Psoas muscle (tissue), 8 donors: Measurements from ENCODE around the gene UTP4. TPM values are rescaled to one million over a fixed set of nuclear protein-coding genes. Genes with fewer than 3 reads are reported as not detected.
"Not testable (repeated sequence)": the region's sequence is repeated elsewhere in the genome, so short reads cannot be mapped to it uniquely, and the experiment has no call there.

Source experiments
- ATAC-seq, 4 donors: fragments of 200-7000 bp; cut with Tn5 transposase; one replicate each; pipeline ENCODE4 v1.9.1; 2020; ENCODE audit warnings: moderate library complexity in 3 of 4, mild to moderate bottlenecking in 2 of 4
- DNase-seq, 2 donors: peaks; one replicate each; pipeline ENCODE4 v3.0.0-alpha.2; 2020
- H3K27ac ChIP-seq: fragments of 200-600 bp; one replicate; pipeline ENCODE4 v1.8.0; 2022
- H3K27me3 ChIP-seq, 3 donors: fragments of 200-600 bp in 1 of 3; one replicate each; pipeline versions ENCODE4 v1.6.1 to v1.8.0; 2013 to 2022; ENCODE audit warnings: low read length in 2 of 3, mild to moderate bottlenecking in 2 of 3, moderate library complexity in 1 of 3; ENCODE audit not compliant: insufficient read depth in 3 of 3
- H3K36me3 ChIP-seq, 2 donors: fragments of 200-600 bp in 1 of 2; one replicate each; pipeline versions ENCODE4 v1.6.1 to v1.8.0; 2013 to 2022; ENCODE audit warnings: low read depth in 1 of 2, mild to moderate bottlenecking in 1 of 2, moderate library complexity in 1 of 2; ENCODE audit not compliant: insufficient read depth in 1 of 2
- H3K4me1 ChIP-seq: fragments of 200-600 bp; one replicate; pipeline ENCODE4 v1.8.0; 2022
- H3K4me3 ChIP-seq: fragments of 200-600 bp; one replicate; pipeline ENCODE4 v1.8.0; 2022; ENCODE audit warnings: mild to moderate bottlenecking
- H3K9me3 ChIP-seq: fragments of 200-600 bp; one replicate; pipeline ENCODE4 v1.8.0; 2022
- CTCF ChIP-seq: fragments of 200-600 bp; IDR thresholded peaks from one replicate; pipeline ENCODE4 v1.8.0; 2022; ENCODE audit warnings: antibody characterized with exemption
- WGBS, 3 donors: extraction: QIAGEN DNeasy Blood & Tissue Kit; methylation state at CpG; one replicate each; pipeline versions ENCODE4 v1.1.6 to v1.1.7; 2013; 5-methylcytosine and 5-hydroxymethylcytosine counted together
- intact Hi-C, 2 donors: fragments of 100-400 bp; cut with DNase I; formaldehyde crosslinking; loops; one replicate each; pipeline versions ENCODE4 v1.11.0 to v1.14.2; 2022
- polyA plus RNA-seq, 3 donors: library from polyadenylated mRNA; stranded (reverse); fragments of 200-250 nt; gene quantifications; one replicate each; pipeline ENCODE4 v1.2.3, GENCODE V29; 2013
- total RNA-seq, 4 donors: library from RNA; stranded (reverse); fragmentation: NEBNext Ultra II Directional in 2 of 4; extraction: Animal tissue kit (Norgen Biotek cat#: 25700) in 2 of 4; gene quantifications; one replicate each; pipeline versions ENCODE4 v1.2.1 to v1.2.4, GENCODE V29; 2021 to 2023
- donor health status: healthy with polysubstance abuse.
- donor health status: DM: no; HTN: no; CAD: no; lungs with moderate emphysema.
- donor health status: Bipolar disorder and iron deficiency.
- donor health status: healthy.
- donor health status: DM: yes; HTN: yes; CAD: no.
- donor health status: DM: no; HTN: no; CAD: no.
- donor health status: DM: no; HTN: no; CAD: no.
- donor health status: DM: yes; HTN: yes; CAD: no.

The UTP4 gene
- total and polyA plus RNA-seq, 7 donors = 38.8 to 107 (median 73.8) TPM

- peak overlapping the region; percentile 90 for H3K27ac ChIP-seq
- no peaks in the 10 kb centered on the region for H3K27me3 ChIP-seq
- intact Hi-C loops = loop anchor here in 1 of 2 donors (5.0 kb wide), 1 partner anchor 605 kb away; no protein-coding TSS in a partner anchor
- TF ChIP-seq CTCF = no peak
- peaks cover 17% of the 10 kb centered on the region for H3K4me1 ChIP-seq
- peak; percentile 70 to 73 (median 73) for ATAC-seq
- H3K4me3 ChIP-seq = peak overlapping the region; percentile 94
- WGBS, 3 donors = 1% methylated on average over 22 to 52 of the region's 53 CpGs
- no peaks in the 10 kb centered on the region for H3K9me3 ChIP-seq
- peak; percentile 82 to 89 for DNase-seq
- H3K36me3 ChIP-seq = peaks cover 0 to 25% of the 10 kb centered on the region in 2 donors
Observed at GRCh38 chr16:69131839-69132423, 518 bp upstream of the UTP4 start.

- Histone ChIP-seq H3K4me3 (peak overlapping the region; percentile 94), H3K27ac (no peak overlapping the region), H3K4me1 (peaks cover 17% of the 10 kb centered on the region), H3K36me3 (peaks cover 3 to 38% of the 10 kb centered on the region in 2 donors), H3K27me3 (no peaks in the 10 kb centered on the region), H3K9me3 (no peaks in the 10 kb centered on the region)
- intact Hi-C loops = loop anchor here in 1 of 2 donors (5.0 kb wide), 1 partner anchor 606 kb away; no protein-coding TSS in a partner anchor
- no peak for DNase-seq
- no peak for TF ChIP-seq CTCF
- ATAC-seq = no peak
- 30 to 36% (median 36%) methylated on average over 5 of the region's 5 CpGs for WGBS, 3 donors
Observed at GRCh38 chr16:69133373-69133954, 1.0 kb downstream of the UTP4 start.

- Histone ChIP-seq H3K36me3 (peaks cover 14 to 82% of the 10 kb centered on the region in 2 donors), H3K27me3 (no peaks in the 10 kb centered on the region)
- 69 to 74% (median 73%) methylated on average over 2 of the region's 2 CpGs for WGBS, 3 donors
Observed at GRCh38 chr16:69138608-69139007, 6.2 kb downstream of the UTP4 start.

GRCh38 chr16:69139464-69139863 lies 7.0 kb downstream of the UTP4 start:
- peaks cover 17 to 82% of the 10 kb centered on the region in 2 donors for H3K36me3 ChIP-seq
- H3K4me3 ChIP-seq, H3K9me3 ChIP-seq, H3K27ac ChIP-seq, DNase-seq, ATAC-seq, H3K27me3 ChIP-seq, intact Hi-C loops, H3K4me1 ChIP-seq: not testable (repeated sequence)
- WGBS, 3 donors = 94 to 98% (median 94%) methylated on average over 7 of the region's 7 CpGs

More at GRCh38 chr16:69138608-69139007, 6.2 kb downstream of the UTP4 start:
- Histone ChIP-seq H3K27ac (no peak overlapping the region), H3K9me3 (no peaks in the 10 kb centered on the region), H3K4me3 (no peak overlapping the region), H3K4me1 (peaks cover 6% of the 10 kb centered on the region)
- TF ChIP-seq CTCF = no peak
- DNase-seq (no peak), ATAC-seq (no peak)
- intact Hi-C loops = no loop called here

- peaks cover 18 to 94% of the 10 kb centered on the region in 2 donors for H3K36me3 ChIP-seq
- no peak for TF ChIP-seq CTCF
- intact Hi-C loops = no loop called here
- ATAC-seq (no peak), DNase-seq (no peak)
- H3K9me3 ChIP-seq = no peaks in the 10 kb centered on the region
- H3K27me3 ChIP-seq = no peaks in the 10 kb centered on the region
- 87 to 91% (median 90%) methylated on average over 5 of the region's 5 CpGs for WGBS, 3 donors
- H3K4me1 ChIP-seq = no peaks in the 10 kb centered on the region
- no peak overlapping the region for H3K4me3 ChIP-seq
- H3K27ac ChIP-seq = no peak overlapping the region
Observed at GRCh38 chr16:69141014-69141413, 8.6 kb downstream of the UTP4 start.
